GM12872 (cell line): ENCODE results near the gene RFC1.

ENCODE experiments used
- TF ChIP-seq, protein P1 (sequence below): IDR thresholded peaks from 3 replicates; pipeline ENCODE4 v1.5.1; 2011; ENCODE audit warnings: low read depth, mild to moderate bottlenecking, low read length, moderate library complexity; ENCODE audit not compliant: insufficient read depth

Gene RFC1

DNA sequence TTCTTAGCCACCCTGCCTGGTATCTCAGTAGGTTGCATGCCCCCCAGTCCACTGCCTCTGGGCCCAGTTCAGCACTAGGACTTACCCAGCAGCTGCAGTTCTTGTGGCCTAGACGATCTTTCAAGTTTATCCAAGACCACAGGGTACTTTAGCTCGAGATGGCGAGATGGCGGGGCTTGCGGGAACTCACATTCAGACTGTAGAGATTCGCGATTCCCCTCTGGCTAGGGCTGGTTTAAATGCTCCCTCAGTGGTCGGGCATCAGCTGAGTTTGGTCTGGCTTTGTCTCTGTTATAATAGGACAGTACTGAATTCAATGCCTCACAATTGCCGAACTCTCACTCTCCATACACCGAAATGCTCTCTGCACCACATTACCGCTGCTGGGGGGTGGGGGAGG is 18.4 kb upstream of the RFC1 start:
- TF ChIP-seq, protein P1, sequence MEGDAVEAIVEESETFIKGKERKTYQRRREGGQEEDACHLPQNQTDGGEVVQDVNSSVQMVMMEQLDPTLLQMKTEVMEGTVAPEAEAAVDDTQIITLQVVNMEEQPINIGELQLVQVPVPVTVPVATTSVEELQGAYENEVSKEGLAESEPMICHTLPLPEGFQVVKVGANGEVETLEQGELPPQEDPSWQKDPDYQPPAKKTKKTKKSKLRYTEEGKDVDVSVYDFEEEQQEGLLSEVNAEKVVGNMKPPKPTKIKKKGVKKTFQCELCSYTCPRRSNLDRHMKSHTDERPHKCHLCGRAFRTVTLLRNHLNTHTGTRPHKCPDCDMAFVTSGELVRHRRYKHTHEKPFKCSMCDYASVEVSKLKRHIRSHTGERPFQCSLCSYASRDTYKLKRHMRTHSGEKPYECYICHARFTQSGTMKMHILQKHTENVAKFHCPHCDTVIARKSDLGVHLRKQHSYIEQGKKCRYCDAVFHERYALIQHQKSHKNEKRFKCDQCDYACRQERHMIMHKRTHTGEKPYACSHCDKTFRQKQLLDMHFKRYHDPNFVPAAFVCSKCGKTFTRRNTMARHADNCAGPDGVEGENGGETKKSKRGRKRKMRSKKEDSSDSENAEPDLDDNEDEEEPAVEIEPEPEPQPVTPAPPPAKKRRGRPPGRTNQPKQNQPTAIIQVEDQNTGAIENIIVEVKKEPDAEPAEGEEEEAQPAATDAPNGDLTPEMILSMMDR = no peak

DNA sequence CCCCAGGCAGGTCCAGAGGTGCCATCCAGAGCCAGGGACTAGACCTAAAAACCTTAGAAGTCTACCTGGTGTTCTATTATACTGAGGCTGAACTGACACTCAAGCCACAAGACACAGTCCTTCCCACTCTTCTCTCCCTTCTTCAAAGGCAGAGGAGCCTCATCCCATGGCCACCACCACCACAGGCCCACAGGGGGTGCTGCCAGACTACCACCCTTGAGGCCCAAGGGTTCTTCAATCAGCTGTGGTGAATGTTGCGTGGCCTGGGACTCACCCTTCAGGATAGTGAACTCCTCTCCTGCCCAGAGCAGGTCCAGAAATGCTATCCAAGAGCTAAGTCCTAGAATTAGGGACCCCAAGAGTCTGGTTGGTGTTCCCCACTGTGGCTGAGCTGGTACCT is 17.5 kb upstream of the RFC1 start:
- TF ChIP-seq, protein P1 = no peak

DNA sequence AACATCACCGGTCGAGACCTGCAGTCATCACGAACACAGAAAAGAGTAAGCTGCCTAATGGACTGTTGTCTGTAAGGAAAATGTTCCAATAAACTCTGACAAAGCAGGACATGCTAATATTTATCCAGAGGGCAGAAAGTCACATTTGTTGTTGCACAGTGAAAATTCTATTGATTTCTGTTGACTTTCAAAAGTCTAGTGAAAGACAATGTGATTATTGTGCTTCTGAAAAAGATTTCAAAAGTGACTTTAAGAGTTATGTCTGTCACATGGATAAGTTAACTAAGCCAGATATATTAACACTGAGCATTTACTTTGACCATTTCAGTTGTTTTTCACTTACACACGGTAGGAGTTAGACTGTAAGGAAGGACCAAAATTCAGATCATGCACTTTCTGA is 9.3 kb upstream of the RFC1 start:
- TF ChIP-seq, protein P1 = no peak

DNA sequence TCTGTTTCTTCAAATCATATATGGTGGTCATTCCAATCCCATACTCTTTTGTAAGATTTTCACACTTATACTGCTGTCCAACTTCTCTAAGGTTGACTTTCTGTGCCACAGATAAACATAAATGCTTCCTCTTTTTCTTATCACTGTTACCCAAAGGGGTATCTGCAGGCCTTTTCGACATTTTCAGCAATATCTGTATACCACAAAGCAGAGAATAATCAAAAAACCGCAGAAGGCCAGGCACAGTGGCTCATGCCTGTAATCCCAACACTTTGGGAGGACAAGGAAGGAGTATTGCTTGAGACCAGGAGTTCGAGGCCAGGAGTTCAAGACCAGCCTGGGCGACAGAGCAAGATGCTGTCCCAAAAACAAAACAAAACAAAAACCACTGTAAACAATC is 3.1 kb upstream of the RFC1 start:
- TF ChIP-seq, protein P1 = no peak

DNA sequence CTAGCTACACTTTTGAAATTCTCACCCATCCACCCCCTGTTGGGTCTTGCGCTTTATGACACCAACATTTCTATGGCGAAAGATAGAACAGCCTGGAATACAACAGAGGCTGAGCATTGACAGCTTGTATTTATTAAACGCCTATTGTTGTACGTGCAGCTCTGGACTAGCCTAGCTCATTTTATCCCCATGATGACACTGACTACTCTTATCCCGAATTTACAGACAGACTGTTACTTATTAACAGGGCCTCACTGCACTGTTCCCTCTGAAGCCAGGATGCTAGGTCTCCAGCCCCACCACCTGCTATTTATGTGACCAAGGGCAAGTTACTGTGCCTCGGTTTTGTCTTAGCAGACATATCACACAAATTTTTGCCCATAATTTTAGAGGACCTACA is 1.0 kb upstream of the RFC1 start:
- TF ChIP-seq, protein P1 = no peak

DNA sequence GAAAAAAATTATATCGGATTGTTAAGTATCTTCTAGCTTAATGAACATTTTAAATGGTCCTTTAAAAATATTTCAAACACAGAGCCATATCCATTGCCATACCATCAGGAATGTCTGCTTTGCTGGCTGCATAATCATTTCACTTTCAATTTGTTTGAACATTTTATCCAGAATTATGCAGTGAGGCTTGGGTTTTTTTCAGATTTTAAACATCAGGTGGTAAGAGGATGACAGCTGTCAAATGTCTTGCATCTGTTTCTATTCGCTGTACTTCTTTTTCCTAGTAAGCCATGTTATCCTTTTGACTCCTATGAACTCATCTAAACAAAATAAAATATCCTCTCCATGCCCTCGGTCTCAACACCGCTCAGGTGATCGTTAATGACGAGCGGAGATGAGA is 802 bp downstream of the RFC1 start:
- TF ChIP-seq, protein P1 = no peak

DNA sequence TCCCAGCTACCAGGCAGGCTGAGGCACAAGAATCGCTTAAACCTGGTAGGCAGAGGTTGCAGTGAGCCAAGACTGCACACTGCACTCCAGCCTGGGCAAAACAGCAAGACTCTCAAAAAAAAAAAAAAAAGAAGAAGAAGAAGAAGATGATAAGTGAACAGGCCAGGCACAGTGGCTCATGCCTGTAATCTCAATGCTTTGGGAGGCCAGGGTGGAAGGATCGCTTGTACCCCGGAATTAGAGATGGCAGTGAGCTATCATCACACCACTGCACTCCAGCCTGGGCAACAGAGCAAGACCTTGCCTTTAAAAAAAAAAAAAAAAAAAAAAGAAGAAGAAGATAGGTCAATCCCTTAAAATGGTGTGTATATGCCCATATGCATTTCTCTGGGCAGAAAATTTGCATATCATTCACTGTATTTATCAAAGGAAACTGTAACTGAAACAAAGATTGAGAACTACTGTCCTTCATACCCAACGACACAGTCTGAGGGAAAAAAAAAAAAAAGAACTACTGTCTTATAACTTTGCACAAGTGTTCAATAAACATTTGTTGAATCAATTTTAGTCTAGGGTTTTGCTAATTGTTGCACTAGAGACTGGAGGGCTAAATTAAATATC is 2.3 kb downstream of the RFC1 start:
- TF ChIP-seq, protein P1 = no peak

DNA sequence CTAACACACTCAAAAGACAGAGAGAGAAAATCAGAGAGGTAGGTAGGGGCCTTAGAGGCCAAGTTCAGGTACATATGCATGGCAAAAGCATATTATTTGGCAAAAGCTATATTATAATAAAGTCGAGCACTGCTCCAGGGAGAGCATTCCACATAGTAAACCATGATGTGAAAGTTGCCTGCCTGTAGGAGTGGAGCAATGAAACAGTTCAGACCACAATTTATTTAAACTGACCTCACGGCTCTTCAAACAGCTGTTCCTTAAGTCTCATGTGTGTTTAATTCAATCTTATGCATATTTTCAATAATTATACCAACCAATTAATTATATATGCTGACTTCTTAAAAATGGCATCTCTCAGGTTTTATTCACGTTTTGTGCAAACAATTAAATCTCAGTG is 3.3 kb downstream of the RFC1 start:
- TF ChIP-seq, protein P1 = no peak
